ENCODE data around the gene CTNNBL1.
"Not testable (repeated sequence)": the region's sequence is repeated elsewhere in the genome, so short reads cannot be mapped to it uniquely, and the experiment has no call there.

- TF ChIP-seq POLR2A (IDR thresholded peaks at IDR 0.05; ENCODE audit: low read length); GATA1 (IDR thresholded peaks at IDR 0.05; ENCODE audit: low read depth, low read length): not testable (repeated sequence)
Observed at GRCh38 chr20:37722312-37722711, 28.5 kb downstream of the CTNNBL1 start.

Data from erythroblast (primary cell).